Esophagus (tissue), 2 donors: ENCODE data around the gene FXYD7. TPM values are rescaled to one million over a fixed set of nuclear protein-coding genes. Genes with fewer than 3 reads are reported as not detected.
A peak's percentile ranks its signal among the peaks of the same experiment; 100 is the strongest.

ENCODE experiments used
- H3K27ac ChIP-seq, 2 donors: one replicate each; pipeline ENCODE4 v1.5.1; 2013; ENCODE audit warnings: low read depth in 2 of 2, mild to moderate bottlenecking in 2 of 2, inconsistent platforms in 1 of 2, low read length in 1 of 2, moderate library complexity in 1 of 2
- H3K27me3 ChIP-seq, 2 donors: one replicate each; pipeline ENCODE4 v1.6.1; 2013; ENCODE audit warnings: low read length in 2 of 2, control low read depth in 1 of 2, mild to moderate bottlenecking in 1 of 2; ENCODE audit not compliant: insufficient read depth in 2 of 2, control insufficient read depth in 1 of 2
- H3K36me3 ChIP-seq, 2 donors: one replicate each; pipeline ENCODE4 v1.6.1; 2013; ENCODE audit warnings: low read length in 1 of 2; ENCODE audit not compliant: control insufficient read depth in 2 of 2, insufficient read depth in 2 of 2
- H3K4me1 ChIP-seq, 2 donors: one replicate each; pipeline ENCODE4 v1.6.1; 2013; ENCODE audit warnings: low read length in 1 of 2; ENCODE audit not compliant: control insufficient read depth in 2 of 2, insufficient read depth in 2 of 2
- H3K4me3 ChIP-seq, 2 donors: one replicate each; pipeline ENCODE4 v1.5.1; 2013; ENCODE audit warnings: low read length in 2 of 2, mild to moderate bottlenecking in 2 of 2, low read depth in 1 of 2, moderate library complexity in 1 of 2
- H3K9me3 ChIP-seq, 2 donors: one replicate each; pipeline ENCODE4 v1.6.1; 2013; ENCODE audit warnings: mild to moderate bottlenecking in 2 of 2, low read depth in 1 of 2, low read length in 1 of 2, moderate library complexity in 1 of 2; ENCODE audit not compliant: control insufficient read depth in 2 of 2, insufficient read depth in 1 of 2
- WGBS, 2 donors: extraction: QIAGEN DNeasy Blood & Tissue Kit; methylation state at CpG; one replicate each; pipeline ENCODE4 v1.1.7; 2013; 5-methylcytosine and 5-hydroxymethylcytosine counted together
- polyA plus RNA-seq, 2 donors: library from polyadenylated mRNA; stranded (reverse); fragments of 200-250 nt; gene quantifications; one replicate each; pipeline ENCODE4 v1.2.3, GENCODE V29; 2013
- donor health status: healthy with polysubstance abuse.
- donor health status: Bipolar disorder and iron deficiency.

The FXYD7 gene
- polyA plus RNA-seq, 2 donors = 0.09 to 0.14 TPM

DNA sequence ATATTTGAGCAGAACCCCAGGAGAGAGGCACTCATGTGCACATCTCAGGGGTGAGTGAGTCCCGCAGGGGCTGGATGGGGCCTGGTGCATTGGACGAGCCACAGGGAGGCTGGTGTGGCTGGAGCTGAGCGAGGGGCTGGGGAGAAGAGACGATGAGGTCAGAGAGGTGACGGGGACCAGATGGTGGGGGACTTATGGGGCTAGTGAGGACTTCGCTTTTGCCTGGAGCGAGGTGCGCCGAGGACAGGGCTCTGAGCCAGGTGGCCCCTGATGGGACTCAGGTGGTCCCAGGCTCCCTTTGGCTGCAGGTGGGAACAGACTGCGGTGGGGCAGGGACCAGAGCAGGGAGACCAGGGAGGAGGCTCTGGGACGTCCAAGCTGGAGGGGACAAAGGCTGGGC lies 34.3 kb upstream of the FXYD7 start:
- peak overlapping the region; percentile 19 to 79 for H3K27ac ChIP-seq
- peaks cover 3 to 18% of the 10 kb centered on the region in 2 donors for H3K4me1 ChIP-seq
- H3K27me3 ChIP-seq = no peaks in the 10 kb centered on the region
- peaks cover 0 to 2% of the 10 kb centered on the region in 2 donors for H3K9me3 ChIP-seq
- WGBS, 2 donors = 80 to 84% methylated on average over 11 of the region's 11 CpGs
- no peaks in the 10 kb centered on the region for H3K36me3 ChIP-seq
- H3K4me3 ChIP-seq = no peak overlapping the region

DNA sequence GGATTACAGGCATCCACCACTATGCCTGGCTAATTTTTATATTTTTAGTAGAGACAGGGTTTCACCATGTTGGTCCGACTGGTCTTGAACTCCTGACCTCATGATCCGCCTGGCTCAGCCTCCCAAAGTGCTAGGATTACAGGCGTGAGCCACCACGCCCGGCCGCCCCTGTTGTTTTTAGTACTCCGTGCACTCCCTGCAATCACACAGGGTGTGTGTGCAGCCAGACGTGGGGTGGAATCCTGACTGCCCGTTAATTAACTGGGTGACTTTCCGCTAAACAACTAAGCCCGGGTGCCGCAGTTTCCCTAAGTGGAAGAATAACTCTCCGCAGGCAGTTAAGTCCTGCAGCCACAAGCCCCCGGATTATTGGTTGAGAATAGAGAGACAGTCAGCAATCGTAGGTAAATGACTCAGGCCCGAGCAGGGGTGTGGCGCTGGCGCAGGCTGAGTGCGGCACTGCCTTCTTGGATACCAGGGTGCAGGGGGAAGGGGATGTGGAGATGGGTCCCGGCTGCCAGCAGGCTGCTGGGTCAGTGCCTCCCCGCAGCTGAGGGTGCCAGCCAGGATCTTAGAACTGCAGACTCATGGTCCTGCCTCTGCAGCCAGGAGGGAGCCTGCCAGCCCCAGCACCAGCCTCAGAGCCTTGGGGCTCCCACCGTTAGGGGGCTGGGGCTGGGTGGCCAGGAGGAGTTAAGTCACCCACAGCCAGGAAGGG lies 33.5 kb upstream of the FXYD7 start:
- H3K4me3 ChIP-seq = no peak overlapping the region
- peak overlapping the region; percentile 80 to 81 for H3K27ac ChIP-seq
- H3K9me3 ChIP-seq = peaks cover 0 to 2% of the 10 kb centered on the region in 2 donors
- peaks cover 3 to 18% of the 10 kb centered on the region in 2 donors for H3K4me1 ChIP-seq
- no peaks in the 10 kb centered on the region for H3K36me3 ChIP-seq
- H3K27me3 ChIP-seq = no peaks in the 10 kb centered on the region
- 50 to 61% methylated on average over 22 of the region's 22 CpGs for WGBS, 2 donors

DNA sequence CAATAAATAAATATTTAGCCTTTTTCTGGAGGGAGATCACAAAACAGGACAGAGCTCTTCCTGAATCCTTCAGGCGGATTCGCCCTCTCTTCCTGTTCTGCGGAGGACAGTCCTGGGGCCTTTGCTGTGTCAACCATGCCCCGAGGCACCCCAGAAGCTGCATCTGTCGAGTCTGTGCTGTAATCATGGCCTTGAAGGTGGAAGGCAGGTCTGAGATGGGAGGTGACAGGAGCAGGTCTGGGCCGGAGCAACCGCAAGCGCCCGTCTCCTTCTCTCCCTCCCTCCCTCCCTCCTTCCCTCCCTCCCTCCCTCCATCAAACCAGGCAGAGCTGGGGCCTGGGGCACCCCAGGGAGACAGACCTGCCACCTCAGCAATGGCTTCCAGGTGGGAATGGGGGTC lies 32.1 kb upstream of the FXYD7 start:
- Histone ChIP-seq H3K4me1 (peaks cover 3 to 23% of the 10 kb centered on the region in 2 donors), H3K27me3 (no peaks in the 10 kb centered on the region), H3K36me3 (no peaks in the 10 kb centered on the region), H3K27ac (peak overlapping the region in 1 of 2 donors; percentile 71), H3K4me3 (no peak overlapping the region), H3K9me3 (no peaks in the 10 kb centered on the region)
- 34 to 53% methylated on average over 9 of the region's 9 CpGs for WGBS, 2 donors

DNA sequence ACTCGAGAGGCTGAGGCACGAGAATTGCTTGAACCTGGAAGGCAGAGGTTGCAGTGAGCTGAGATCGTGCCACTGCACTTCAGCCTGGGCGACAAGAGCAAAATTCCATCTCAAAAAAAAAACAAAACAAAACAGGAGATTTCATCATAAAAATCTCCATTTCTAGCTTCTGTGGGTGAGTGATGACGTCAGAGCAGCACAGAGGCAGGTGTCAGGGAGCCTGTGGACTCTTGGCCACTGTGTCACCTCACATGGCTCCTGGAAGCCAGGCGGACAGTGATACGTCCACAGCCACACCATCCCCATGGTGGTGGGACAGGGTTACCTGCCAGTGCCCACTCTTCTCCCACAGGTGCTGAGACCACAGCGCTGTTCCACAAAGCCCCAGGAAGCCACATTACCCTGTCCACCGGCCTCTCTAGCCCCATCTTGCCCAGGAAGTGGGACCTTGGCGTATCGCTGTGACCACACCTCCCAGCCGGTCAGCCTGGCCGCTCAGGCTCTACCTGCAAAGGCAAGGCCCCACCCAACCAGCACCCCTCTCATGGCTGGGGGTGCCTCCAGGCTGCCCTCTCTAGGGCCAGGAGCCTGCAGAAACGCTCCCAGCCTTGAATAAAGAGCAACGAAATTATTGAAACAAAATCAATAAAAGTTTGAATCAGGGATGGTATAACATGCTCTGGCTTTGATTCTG lies 29.9 kb upstream of the FXYD7 start:
- Histone ChIP-seq H3K4me1 (peaks cover 3 to 19% of the 10 kb centered on the region in 2 donors), H3K4me3 (no peak overlapping the region), H3K27me3 (no peaks in the 10 kb centered on the region), H3K36me3 (no peaks in the 10 kb centered on the region), H3K27ac (peak overlapping the region in 1 of 2 donors; percentile 57), H3K9me3 (no peaks in the 10 kb centered on the region)
- WGBS, 2 donors = 77% methylated on average over 15 of the region's 15 CpGs

DNA sequence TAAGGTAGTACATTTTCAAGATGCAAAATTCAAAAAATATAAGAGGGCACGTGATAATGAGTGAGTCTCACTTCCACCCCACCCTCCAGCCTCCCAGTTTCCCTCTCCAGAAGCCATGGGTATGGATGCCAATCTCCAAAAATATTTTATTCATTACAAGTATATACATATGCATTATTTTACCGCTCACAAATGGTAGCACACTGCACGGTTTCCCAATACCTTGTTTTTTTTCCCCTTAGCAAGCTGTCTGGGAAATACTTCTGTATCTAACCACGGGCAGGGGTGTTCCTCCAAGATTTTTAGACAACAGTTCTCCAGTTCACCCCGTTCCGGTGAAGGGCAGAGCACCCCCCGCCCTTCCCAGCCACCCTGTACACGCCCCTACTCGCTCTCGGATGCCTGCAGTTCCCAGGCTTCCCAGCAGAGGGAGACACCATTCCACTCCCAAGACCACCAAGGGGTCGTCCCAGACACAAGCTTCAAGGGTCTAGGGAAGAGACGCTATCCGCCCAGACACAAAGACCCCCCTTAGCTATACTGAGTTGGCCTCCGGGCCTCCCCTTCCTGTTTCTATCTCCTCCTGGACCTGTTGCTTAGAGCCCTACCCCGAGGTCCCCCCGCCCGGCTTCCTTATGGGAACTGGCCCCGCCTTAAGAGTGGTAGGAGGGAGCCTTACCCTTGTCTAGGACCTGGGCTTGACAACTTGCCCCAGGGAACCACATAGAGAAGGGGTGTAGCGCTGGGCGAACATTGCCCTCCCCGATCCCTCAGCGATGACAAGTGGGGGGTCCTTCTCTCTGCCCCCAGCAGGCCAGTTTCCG lies 28.5 kb upstream of the FXYD7 start:
- Histone ChIP-seq H3K4me1 (peaks cover 3 to 24% of the 10 kb centered on the region in 2 donors), H3K4me3 (peak overlapping the region; percentile 66 to 74), H3K27ac (peak overlapping the region; percentile 96 to 97), H3K9me3 (no peaks in the 10 kb centered on the region), H3K36me3 (peaks cover 0 to 2% of the 10 kb centered on the region in 2 donors), H3K27me3 (no peaks in the 10 kb centered on the region)
- WGBS, 2 donors = 4 to 8% methylated on average over 23 of the region's 23 CpGs

DNA sequence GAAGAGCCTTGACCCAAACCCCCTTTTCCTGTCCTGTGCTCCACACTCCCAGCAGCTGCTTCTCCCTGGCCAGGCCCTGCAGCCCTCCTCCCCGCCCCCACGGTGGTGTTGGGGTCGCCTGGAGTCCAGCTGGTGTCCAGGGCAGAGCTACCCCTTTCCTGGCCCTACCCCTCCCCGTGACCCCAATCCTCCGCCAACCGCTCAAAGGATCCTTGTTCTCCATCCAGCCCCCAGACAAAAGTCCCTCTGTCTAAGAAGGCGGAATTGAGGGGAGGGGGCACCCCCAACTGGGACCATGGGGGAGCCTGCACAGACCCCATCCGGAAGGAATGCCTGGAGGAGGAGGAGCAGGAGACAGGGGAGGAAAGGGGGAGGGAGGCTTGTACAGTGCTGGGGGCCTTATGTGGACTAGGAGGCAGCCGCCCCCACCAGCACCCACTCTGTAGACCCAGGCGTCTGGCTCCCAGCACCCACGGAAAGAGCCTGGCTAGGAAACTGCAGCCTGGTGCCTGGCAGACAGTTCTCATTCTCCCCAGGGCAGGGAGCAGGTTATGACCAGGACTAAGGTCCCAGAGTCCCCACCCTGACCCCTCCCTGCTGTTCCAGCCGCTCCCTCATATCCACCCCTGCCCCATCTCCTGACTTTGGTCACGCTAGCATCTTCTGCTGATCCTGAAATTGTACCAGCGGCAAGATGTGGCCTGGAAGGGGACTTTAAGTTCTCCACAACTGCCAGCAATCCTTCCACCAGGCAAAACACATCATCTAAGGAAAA lies 27.7 kb upstream of the FXYD7 start, which contains the start of gene FXYD3:
FXYD3 (plus strand) TSS at position 647 of the 775 bp plus-strand sequence. CDS start 3,554 bp downstream, outside the sequence.
- H3K36me3 ChIP-seq = peaks cover 0 to 2% of the 10 kb centered on the region in 2 donors
- peak within 1 kb of the TSS; percentile 96 to 97 for H3K27ac ChIP-seq
- WGBS, 2 donors = 36 to 41% methylated on average over 13 to 14 of the region's 14 CpGs
- peak within 1 kb of the TSS; percentile 66 to 74 for H3K4me3 ChIP-seq
- peaks cover 3 to 22% of the 10 kb centered on the region in 2 donors for H3K4me1 ChIP-seq
- H3K9me3 ChIP-seq = no peaks in the 10 kb centered on the region
- H3K27me3 ChIP-seq = no peaks in the 10 kb centered on the region

DNA sequence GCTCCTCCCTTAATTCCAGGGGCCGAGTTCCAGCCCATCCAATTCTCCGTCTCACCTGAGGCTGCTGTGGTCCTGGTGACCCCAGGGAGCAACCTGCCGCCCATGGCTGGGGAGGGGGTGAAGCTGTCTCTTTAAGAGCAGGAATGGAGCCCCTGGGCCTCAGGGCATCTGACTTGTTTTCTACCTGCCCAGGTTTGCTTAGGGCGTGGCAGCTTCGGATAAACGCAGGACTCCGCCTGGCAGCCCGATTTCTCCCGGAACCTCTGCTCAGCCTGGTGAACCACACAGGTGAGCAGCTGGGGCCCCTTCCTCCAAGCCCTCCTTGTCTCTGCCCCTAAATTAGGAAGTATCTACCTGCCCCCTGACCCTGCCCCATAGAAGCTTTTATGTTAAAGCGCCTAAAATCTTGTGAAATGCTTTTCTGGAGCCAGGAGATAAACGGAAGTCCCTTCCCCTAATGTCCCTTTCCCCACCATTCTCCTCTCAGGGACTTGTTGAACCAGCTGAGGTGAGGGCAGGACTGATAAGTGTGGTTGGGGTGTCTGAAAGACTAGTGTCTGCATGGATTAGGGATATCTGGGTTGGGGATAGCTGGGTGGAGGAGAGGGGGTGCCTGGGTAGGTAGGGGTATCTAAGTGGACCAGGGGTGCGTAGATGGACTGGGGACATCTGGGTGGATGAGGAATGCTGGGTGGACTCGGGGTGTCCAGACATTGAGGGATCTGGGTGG lies 26.8 kb upstream of the FXYD7 start:
- Histone ChIP-seq H3K36me3 (peaks cover 0 to 5% of the 10 kb centered on the region in 2 donors), H3K4me3 (peak overlapping the region; percentile 66 to 74), H3K27ac (peak overlapping the region; percentile 96 to 97), H3K4me1 (peaks cover 3 to 22% of the 10 kb centered on the region in 2 donors), H3K9me3 (no peaks in the 10 kb centered on the region), H3K27me3 (no peaks in the 10 kb centered on the region)
- 51% methylated on average over 13 of the region's 13 CpGs for WGBS, 2 donors

DNA sequence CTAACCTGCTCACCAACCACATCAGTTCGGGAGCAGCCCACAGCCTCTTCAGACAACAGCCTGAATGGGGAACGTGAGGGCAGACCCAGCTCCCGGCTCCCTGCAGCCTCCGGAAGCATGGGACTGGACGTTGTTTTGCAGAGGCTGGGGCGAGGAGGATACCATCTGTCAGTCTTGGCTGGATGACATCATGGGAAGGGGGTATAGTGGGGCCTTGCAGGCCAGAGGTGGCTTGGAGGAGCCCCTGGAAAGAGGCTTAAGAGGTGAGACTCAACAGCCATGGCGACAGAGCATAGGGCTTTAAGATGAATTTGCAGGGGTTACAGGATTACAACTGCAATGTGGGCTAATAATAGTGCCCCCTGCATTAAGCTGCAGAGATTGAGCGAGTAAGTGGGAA lies 25.9 kb upstream of the FXYD7 start:
- Histone ChIP-seq H3K4me3 (peak overlapping the region; percentile 66 to 74), H3K27me3 (no peaks in the 10 kb centered on the region), H3K36me3 (peaks cover 0 to 5% of the 10 kb centered on the region in 2 donors), H3K27ac (peak overlapping the region; percentile 96 to 97), H3K4me1 (peaks cover 3 to 25% of the 10 kb centered on the region in 2 donors), H3K9me3 (no peaks in the 10 kb centered on the region)
- WGBS, 2 donors = 36 to 53% methylated on average over 8 of the region's 8 CpGs
